ENCODE data around the gene DNMT3B. TPM values are rescaled to one million over a fixed set of nuclear protein-coding genes. Genes with fewer than 3 reads are reported as not detected.
A peak's percentile ranks its signal among the peaks of the same experiment; 100 is the strongest.

Gene DNMT3B
- total RNA-seq, 1 donor from 2014 or later, result 3.4 TPM

DNA sequence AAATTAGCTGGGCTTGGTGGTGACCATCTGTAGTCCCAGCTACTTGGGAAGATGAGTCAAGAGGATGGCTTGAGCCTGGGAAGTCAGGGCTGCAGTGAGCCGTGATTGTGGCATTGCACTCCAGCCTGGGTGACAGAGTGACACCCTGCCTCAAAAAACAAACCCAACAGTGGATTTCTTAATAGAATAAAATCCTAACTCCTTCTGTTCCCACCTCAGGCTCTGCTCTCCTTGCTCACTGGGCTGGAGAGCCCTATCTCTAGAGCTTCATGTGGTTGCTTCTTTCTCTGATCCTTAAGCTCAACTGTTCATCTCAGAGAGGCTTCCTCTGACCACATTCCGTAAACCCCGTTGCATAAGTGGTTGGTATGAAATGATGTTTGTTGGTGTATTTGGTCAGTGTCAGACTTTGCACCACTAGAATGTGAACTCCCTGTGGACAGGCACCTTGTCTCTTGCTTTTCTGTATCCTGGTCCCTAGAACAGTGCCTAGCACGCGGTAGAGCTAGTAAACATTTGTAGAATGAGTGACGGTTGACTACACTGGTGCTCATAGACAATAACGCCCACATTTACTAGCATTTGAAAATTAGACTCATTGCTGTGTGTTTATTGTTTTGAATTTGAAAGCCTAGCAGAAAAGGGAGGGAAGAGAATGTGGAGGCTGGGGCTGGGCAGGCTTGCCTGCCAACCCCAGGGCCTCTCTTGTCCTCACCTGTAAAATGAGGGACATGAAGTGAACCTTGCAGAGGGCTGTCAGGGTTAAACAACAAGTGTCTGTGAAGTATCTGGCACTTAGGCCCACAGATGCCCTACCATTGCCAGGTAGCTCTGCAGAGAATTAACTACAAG, 61.8 kb downstream of the DNMT3B start:
- Mint-ChIP-seq H3K9me3 (no peaks in the 10 kb centered on the region), H3K27me3 (ENCODE audit: low read depth) (no peaks in the 10 kb centered on the region), H3K4me3 (ENCODE audit: low read depth) (no peak overlapping the region), H3K4me1 (ENCODE audit: low read depth) (peaks cover 40% of the 10 kb centered on the region), H3K27ac (peak overlapping the region; percentile 14), H3K36me3 (ENCODE audit: low read depth) (peaks cover 40% of the 10 kb centered on the region)
- intact Hi-C loops (cut with micrococcal nuclease), result no loop called here
- no peak for DNase-seq (ENCODE audit: low spot score)

DNA sequence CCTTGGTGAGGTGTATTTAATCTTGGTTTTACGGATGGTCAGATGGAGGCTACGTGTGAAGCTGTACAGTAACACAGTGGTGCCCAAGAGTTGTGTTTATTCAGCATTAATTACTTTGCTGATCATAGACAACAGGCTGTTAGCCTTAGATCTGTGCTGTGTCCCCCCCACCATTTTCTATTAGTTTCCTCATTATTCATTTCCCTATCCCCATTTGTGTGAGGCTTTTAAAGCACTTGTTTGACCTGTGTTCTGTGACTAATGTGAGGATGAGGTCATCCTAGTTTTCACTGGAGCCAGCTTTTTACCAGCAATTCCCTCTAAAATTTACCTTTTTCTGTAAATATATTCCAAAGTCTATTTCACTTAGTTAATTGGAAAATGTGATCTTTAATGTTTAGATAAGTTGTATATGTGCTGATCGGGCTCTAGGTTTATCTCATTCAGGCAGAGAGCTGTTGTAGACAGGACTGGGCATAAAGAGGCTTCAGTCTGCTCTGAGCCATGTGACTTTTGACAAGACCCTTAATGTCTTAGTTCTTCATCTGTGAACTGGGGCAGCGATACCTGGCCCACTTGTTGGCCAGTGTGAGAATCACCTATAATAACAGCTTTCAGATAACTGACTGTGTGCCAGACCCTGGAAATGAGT, 66.0 kb downstream of the DNMT3B start:
- peaks cover 67% of the 10 kb centered on the region for H3K36me3 Mint-ChIP-seq (ENCODE audit: low read depth)
- H3K9me3 Mint-ChIP-seq, result no peaks in the 10 kb centered on the region
- peaks cover 40% of the 10 kb centered on the region for H3K4me1 Mint-ChIP-seq (ENCODE audit: low read depth)
- no peaks in the 10 kb centered on the region for H3K27me3 Mint-ChIP-seq (ENCODE audit: low read depth)
- H3K27ac Mint-ChIP-seq, result no peak overlapping the region
- no peak for DNase-seq (ENCODE audit: low spot score)
- no peak overlapping the region for H3K4me3 Mint-ChIP-seq (ENCODE audit: low read depth)
- intact Hi-C loops (cut with micrococcal nuclease), result no loop called here

DNA sequence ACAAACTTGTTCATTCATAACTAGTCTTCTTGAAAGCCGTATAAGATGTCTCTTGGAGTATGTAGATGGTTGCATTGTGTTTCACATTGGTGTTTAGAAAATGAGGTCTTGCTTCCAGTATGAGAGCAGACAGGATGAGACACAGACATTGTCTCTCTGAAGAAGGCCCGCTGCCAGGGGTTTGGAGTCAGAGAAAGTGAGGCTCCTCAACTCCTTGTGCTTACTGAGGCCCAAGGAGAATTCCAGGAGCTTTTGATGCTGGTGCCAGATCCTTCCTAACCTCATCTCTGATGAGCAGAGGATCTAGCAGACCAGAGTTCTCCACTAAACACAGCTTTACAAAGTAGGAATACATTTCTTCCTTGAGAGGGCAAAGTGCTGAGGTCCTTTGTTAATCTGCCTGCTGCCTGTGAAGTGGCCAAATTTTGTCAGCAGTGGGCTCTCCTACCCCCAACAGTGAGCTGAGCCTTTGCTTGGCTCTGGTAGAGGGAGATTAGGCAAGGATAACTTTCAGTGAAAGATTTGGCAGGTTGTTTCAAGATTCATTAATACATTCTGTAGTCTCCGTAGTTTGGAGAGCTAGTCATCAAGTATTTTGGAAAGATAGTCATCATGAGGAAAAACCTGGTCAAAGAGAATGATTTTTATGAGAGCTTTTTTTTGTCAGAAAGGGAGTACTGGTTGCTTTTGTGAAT, 67.3 kb downstream of the DNMT3B start:
- H3K27ac Mint-ChIP-seq, result peak overlapping the region; percentile 5
- peaks cover 68% of the 10 kb centered on the region for H3K36me3 Mint-ChIP-seq (ENCODE audit: low read depth)
- H3K4me1 Mint-ChIP-seq (ENCODE audit: low read depth), result peaks cover 36% of the 10 kb centered on the region
- DNase-seq (ENCODE audit: low spot score), result no peak
- H3K27me3 Mint-ChIP-seq (ENCODE audit: low read depth), result no peaks in the 10 kb centered on the region
- intact Hi-C loops (cut with micrococcal nuclease), result no loop called here
- no peak overlapping the region for H3K4me3 Mint-ChIP-seq (ENCODE audit: low read depth)
- H3K9me3 Mint-ChIP-seq, result no peaks in the 10 kb centered on the region

DNA sequence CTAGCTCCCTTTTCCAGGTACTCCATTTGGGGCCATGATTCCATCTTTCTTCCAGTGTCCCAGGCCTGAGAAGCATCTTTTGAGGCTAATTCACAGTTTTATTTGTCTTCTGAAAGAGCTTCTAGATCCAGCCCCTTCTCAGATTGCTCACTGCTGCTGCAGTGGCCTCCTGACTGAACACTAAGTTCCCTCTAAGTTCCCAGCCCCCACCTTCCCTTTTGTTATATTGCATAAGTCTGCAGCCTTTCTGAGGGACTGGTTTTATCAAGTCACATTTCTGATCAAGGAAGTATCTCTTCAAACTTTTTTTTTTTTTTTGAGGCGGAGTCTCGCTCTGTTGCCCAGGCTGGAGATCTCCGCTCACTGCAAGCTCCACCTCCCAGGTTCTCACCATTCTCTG, 68.3 kb downstream of the DNMT3B start:
- Mint-ChIP-seq H3K4me3 (ENCODE audit: low read depth) (no peak overlapping the region), H3K27ac (no peak overlapping the region), H3K9me3 (no peaks in the 10 kb centered on the region), H3K4me1 (ENCODE audit: low read depth) (peaks cover 37% of the 10 kb centered on the region), H3K27me3 (ENCODE audit: low read depth) (no peaks in the 10 kb centered on the region), H3K36me3 (ENCODE audit: low read depth) (peaks cover 69% of the 10 kb centered on the region)
- DNase-seq (ENCODE audit: low spot score), result no peak
- intact Hi-C loops (cut with micrococcal nuclease), result no loop called here

DNA sequence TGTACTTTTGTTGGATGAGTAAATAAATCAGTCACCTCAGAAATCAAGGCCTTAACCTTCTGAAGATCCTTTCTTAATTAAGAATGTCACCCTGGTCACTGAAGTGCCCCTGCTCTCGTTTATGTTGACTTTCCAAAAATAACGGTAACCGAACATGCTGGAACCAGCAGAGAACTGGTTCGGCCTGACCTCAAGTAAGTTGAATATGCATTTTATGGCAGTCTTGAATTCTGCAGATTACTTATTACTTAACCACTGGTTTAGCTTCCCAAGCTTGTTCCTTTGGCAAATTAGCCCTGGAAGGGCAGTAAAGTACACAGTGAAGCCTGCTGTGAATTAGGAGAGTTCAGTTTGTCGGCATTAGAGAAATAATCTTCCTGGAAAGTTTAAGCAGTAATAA, 69.8 kb downstream of the DNMT3B start:
- H3K27ac Mint-ChIP-seq, result no peak overlapping the region
- H3K4me1 Mint-ChIP-seq (ENCODE audit: low read depth), result peaks cover 39% of the 10 kb centered on the region
- no peak for DNase-seq (ENCODE audit: low spot score)
- no peaks in the 10 kb centered on the region for H3K9me3 Mint-ChIP-seq
- no peaks in the 10 kb centered on the region for H3K27me3 Mint-ChIP-seq (ENCODE audit: low read depth)
- intact Hi-C loops (cut with micrococcal nuclease), result no loop called here
- H3K4me3 Mint-ChIP-seq (ENCODE audit: low read depth), result peak overlapping the region; percentile 35
- peaks cover 71% of the 10 kb centered on the region for H3K36me3 Mint-ChIP-seq (ENCODE audit: low read depth)

DNA sequence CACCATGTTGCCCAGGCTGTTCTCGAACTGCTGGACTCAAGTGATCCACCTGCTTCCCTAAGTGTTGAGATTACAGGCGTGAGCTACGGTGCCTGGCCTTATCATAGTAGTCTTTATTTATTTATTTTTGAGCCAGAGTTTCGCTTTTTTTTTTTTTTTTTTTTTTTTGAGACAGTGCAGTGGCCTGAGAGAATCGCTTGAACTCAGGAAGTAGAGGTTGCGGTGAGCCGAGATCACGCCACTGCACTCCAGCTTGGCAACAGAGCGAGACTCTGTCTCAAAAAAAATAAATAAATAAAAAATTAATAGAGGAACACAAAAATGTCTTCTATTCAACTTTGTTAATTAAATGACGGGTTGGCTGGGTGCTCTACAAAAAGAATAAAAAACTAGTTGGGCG, 70.5 kb downstream of the DNMT3B start:
- DNase-seq (ENCODE audit: low spot score), result peak; percentile 23
- peak overlapping the region; percentile 65 for H3K27ac Mint-ChIP-seq
- intact Hi-C loops (cut with micrococcal nuclease), result no loop called here
- H3K36me3 Mint-ChIP-seq (ENCODE audit: low read depth), result peaks cover 73% of the 10 kb centered on the region
- peaks cover 39% of the 10 kb centered on the region for H3K4me1 Mint-ChIP-seq (ENCODE audit: low read depth)
- no peaks in the 10 kb centered on the region for H3K9me3 Mint-ChIP-seq
- peak overlapping the region; percentile 7 for H3K4me3 Mint-ChIP-seq (ENCODE audit: low read depth)
- H3K27me3 Mint-ChIP-seq (ENCODE audit: low read depth), result no peaks in the 10 kb centered on the region

DNA sequence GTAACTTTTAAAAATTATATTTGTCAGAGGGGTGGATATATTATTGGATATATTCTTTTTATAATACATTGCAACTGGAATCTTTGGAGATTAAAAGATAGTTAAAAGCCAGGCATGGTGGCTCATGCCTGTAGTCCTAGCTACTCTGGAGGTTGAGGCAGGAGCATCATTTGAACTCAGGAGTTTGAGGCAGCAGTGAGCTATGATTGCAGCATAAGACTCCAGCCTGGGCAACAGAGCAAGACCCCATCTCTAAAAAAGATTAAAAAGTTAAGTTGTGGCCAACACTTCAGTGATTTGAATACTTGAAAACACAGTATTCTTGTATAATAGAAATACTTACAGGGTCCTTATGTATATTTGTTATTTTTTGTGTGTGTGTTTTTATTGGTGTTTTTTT, 72.8 kb downstream of the DNMT3B start:
- intact Hi-C loops (cut with micrococcal nuclease), result no loop called here
- Mint-ChIP-seq H3K27ac (no peak overlapping the region), H3K36me3 (ENCODE audit: low read depth) (peaks cover 74% of the 10 kb centered on the region), H3K4me1 (ENCODE audit: low read depth) (peaks cover 32% of the 10 kb centered on the region), H3K27me3 (ENCODE audit: low read depth) (no peaks in the 10 kb centered on the region), H3K4me3 (ENCODE audit: low read depth) (no peak overlapping the region), H3K9me3 (no peaks in the 10 kb centered on the region)
- DNase-seq (ENCODE audit: low spot score), result no peak

DNA sequence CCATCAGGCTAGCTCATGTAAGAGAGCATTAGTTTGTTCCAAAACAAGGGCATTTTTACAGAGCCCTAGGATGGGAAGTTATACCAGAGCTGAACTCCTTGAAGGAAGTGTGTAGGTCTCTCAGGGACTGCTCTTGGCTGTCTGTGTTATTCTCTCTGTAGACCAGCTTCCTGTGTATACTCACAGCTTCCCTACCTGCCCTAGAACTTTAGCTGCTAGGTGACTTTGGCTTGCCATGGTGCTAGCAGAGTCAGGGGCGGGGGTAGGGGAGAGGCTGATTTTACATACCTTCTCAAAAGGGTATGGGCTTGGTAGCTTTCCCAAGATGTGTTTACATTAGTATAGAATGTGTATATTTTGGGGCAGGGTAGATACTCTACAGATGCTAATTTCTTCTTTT, 75.0 kb downstream of the DNMT3B start:
- Mint-ChIP-seq H3K9me3 (no peaks in the 10 kb centered on the region), H3K4me3 (ENCODE audit: low read depth) (no peak overlapping the region), H3K27me3 (ENCODE audit: low read depth) (no peaks in the 10 kb centered on the region), H3K27ac (peak overlapping the region; percentile 26), H3K4me1 (ENCODE audit: low read depth) (peaks cover 26% of the 10 kb centered on the region), H3K36me3 (ENCODE audit: low read depth) (peaks cover 66% of the 10 kb centered on the region)
- intact Hi-C loops (cut with micrococcal nuclease), result no loop called here
- no peak for DNase-seq (ENCODE audit: low spot score)

DNA sequence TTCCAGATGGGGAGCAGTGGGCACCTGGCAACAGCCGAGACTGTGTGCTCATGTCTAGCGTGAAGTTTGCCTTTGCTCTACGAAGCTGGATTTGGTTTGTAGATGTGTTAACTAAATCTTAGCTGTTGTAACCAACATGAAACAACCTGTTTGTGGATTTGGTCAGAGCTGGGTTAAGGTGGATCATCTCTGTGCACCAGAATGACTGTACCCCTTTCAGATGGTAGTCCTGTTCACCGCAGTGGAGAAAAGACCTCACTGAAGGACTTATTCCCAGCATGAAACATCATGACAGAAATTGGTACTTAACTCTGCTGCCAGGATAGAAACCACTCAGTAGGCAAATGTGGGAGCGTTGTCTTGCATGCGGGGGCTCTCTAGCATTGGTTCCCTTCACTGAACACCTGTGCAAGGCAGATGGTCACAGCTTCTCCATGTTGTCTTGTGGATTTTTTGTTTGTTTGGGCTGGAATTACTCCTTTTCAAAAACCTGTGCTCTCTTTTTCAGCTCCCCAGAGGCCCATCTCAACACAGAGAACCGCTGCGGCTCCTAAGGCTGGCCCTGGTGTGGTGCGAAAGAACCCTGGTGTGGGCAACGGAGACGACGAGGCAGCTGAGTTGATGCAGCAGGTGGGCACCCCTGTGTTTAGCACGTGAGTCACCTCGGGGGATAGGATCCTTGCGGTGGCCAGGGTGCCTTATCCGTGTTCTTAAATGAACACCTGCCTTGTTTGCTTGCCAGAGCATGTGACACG, 77.2 kb downstream of the DNMT3B start:
- Mint-ChIP-seq H3K27ac (peak overlapping the region; percentile 24), H3K9me3 (no peaks in the 10 kb centered on the region), H3K4me1 (ENCODE audit: low read depth) (peaks cover 18% of the 10 kb centered on the region), H3K27me3 (ENCODE audit: low read depth) (no peaks in the 10 kb centered on the region), H3K4me3 (ENCODE audit: low read depth) (no peak overlapping the region), H3K36me3 (ENCODE audit: low read depth) (peaks cover 64% of the 10 kb centered on the region)
- intact Hi-C loops (cut with micrococcal nuclease), result no loop called here
- DNase-seq (ENCODE audit: low spot score), result no peak

DNA sequence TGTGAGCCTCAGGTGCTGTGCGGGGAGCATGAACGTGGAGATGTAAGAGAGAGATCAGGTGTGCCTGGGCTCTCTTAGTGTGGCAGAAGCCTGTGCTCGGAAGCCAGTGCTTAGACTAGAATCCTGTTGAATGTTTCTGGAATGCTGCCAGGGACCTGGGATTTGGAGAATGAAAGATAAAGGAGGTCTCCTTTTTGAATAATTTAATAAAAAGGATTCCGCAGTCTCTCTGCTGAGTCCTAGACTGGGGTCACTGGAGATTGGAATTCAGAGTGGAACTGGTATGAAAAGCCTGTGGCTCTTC, 77.7 kb downstream of the DNMT3B start:
- H3K27me3 Mint-ChIP-seq (ENCODE audit: low read depth), result no peaks in the 10 kb centered on the region
- DNase-seq (ENCODE audit: low spot score), result no peak
- intact Hi-C loops (cut with micrococcal nuclease), result no loop called here
- H3K36me3 Mint-ChIP-seq (ENCODE audit: low read depth), result peaks cover 65% of the 10 kb centered on the region
- peak overlapping the region; percentile 24 for H3K27ac Mint-ChIP-seq
- H3K4me1 Mint-ChIP-seq (ENCODE audit: low read depth), result peaks cover 17% of the 10 kb centered on the region
- H3K4me3 Mint-ChIP-seq (ENCODE audit: low read depth), result no peak overlapping the region
- H3K9me3 Mint-ChIP-seq, result no peaks in the 10 kb centered on the region

DNA sequence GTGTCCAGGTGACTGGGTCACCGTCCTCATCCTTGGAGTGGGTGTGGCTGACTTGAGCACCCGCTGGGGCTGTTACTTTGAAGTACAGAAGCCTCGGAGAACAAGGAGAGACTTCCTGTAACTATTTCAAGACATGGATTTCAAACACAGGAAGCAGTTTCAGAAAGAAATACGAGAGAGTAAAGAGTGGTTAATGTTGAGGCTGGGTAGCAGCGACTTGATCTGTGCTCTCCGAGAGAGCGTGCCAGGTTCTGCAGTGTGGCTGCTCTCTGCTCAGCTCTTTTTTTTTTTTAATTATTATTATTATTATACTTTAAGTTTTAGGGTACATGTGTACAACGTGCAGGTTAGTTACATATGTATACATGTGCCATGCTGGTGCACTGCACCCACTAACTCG, 79.0 kb downstream of the DNMT3B start:
- no peak for DNase-seq (ENCODE audit: low spot score)
- Mint-ChIP-seq H3K4me3 (ENCODE audit: low read depth) (no peak overlapping the region), H3K4me1 (ENCODE audit: low read depth) (peaks cover 17% of the 10 kb centered on the region), H3K27me3 (ENCODE audit: low read depth) (no peaks in the 10 kb centered on the region), H3K9me3 (no peaks in the 10 kb centered on the region), H3K36me3 (ENCODE audit: low read depth) (peaks cover 65% of the 10 kb centered on the region), H3K27ac (peak overlapping the region; percentile 43)
- intact Hi-C loops (cut with micrococcal nuclease), result no loop called here

DNA sequence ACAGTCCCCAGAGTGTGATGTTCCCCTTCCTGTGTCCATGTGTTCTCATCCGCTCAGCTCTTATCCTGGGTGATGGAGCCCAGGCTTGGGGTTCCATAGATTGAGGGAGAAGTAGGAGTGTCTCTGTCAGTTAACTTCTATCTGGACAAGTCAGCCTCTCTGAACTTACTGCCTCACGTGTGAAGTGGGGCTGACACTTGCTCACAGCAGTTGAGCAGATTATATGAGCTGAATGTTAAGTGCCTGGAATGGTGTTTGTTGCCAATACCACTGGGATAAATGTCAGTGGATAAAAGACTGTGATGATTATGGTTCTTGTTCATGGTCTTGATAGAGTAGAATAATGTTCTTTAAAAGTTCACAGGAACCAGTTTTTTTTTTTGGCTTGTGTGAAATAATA, 79.4 kb downstream of the DNMT3B start:
- no peaks in the 10 kb centered on the region for H3K9me3 Mint-ChIP-seq
- no peaks in the 10 kb centered on the region for H3K27me3 Mint-ChIP-seq (ENCODE audit: low read depth)
- no peak overlapping the region for H3K27ac Mint-ChIP-seq
- H3K4me3 Mint-ChIP-seq (ENCODE audit: low read depth), result no peak overlapping the region
- H3K36me3 Mint-ChIP-seq (ENCODE audit: low read depth), result peaks cover 65% of the 10 kb centered on the region
- intact Hi-C loops (cut with micrococcal nuclease), result no loop called here
- H3K4me1 Mint-ChIP-seq (ENCODE audit: low read depth), result peaks cover 15% of the 10 kb centered on the region
- DNase-seq (ENCODE audit: low spot score), result no peak
